ENCODE results near the gene OR2A7. TPM values are rescaled to one million over a fixed set of nuclear protein-coding genes. Genes with fewer than 3 reads are reported as not detected.
"Not testable (repeated sequence)": the region's sequence is repeated elsewhere in the genome, so short reads cannot be mapped to it uniquely, and the experiment has no call there.

The OR2A7 gene
- 0.18 TPM in 1 of 2 replicates, not detected in the other for total RNA-seq
- 0.59 TPM in 1 of 2 replicates, not detected in the other for polyA plus RNA-seq

DNA sequence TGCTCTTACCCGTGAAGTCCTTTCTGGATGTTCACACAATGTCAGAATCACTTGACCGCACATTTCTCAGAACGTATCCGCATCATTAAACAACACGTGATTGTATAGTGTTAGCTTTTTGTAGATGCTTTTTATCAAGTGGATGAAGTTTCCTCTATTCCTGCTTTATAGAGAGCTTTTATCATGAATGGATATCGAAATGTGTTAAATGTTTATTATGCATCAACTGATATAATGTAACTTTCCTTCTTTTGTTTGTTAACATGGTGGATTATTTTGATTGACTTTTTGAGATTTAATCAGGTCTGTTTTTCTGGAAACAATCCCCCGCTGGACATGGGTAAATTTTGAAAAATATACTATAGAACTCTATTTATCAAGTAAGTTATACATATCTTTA is at the start of gene OR2A7:
TSS of gene OR2A7 (minus strand) at position 101 of the 400 bp plus-strand sequence. CDS start 5,164 bp downstream, outside the sequence.
- H3K27me3 ChIP-seq; H3K4me1 ChIP-seq (ENCODE audit: low read depth): not testable (repeated sequence)

DNA sequence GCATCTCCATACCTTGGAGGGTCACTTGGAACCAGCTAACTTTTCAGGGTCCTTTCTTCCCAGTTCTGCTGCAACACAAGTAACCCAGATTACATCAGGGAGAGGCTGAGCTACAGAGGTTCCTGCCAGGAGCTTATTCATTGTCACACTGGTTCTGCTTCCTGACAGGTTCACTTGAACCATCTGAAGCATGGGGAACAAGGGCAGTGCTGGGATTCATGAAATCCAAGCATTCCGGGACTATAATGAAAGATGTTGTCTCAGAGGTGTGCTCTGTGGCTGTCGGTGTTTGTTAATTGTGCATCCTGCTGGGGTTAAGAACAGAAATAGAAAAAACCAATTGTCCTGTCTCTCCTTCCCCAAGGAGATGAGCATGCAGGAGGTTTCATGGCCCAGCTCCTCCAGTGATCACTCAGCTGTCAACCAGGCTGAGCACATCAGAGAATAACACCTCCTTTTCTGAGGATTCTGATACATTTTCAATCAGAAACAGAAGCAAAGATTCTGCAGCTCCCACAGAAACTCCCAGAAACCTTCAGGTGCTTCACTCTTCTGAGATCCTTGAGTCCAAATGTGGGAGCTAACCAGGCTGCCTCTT is 47.4 kb upstream of the OR2A7 start, which contains the start of gene OR2A1:
TSS of gene OR2A1 (plus strand) at position 548 of the 598 bp plus-strand sequence. CDS start 5,706 bp downstream, outside the sequence.
- H3K9me3 ChIP-seq (ENCODE audit: low read depth); H3K4me1 ChIP-seq (ENCODE audit: low read depth); H3K27me3 ChIP-seq; H3K36me3 ChIP-seq; H3K27ac ChIP-seq; DNase-seq (ENCODE audit: low read depth in 1 of 2, low spot score in 1 of 2); H3K4me3 ChIP-seq: not testable (repeated sequence)

More for the DNA sequence above, at the start of gene OR2A7:
- H3K36me3 ChIP-seq; H3K9me3 ChIP-seq (ENCODE audit: low read depth); DNase-seq (ENCODE audit: low read depth in 1 of 2, low spot score in 1 of 2); H3K27ac ChIP-seq; H3K4me3 ChIP-seq: not testable (repeated sequence)

GRCh38 chr7:144311218-144311617 is 46.6 kb upstream of the OR2A7 start:
- H3K27me3 ChIP-seq; H3K27ac ChIP-seq; DNase-seq (ENCODE audit: low read depth in 1 of 2, low spot score in 1 of 2); H3K9me3 ChIP-seq (ENCODE audit: low read depth); H3K4me1 ChIP-seq (ENCODE audit: low read depth); H3K36me3 ChIP-seq; H3K4me3 ChIP-seq: not testable (repeated sequence)

DNA sequence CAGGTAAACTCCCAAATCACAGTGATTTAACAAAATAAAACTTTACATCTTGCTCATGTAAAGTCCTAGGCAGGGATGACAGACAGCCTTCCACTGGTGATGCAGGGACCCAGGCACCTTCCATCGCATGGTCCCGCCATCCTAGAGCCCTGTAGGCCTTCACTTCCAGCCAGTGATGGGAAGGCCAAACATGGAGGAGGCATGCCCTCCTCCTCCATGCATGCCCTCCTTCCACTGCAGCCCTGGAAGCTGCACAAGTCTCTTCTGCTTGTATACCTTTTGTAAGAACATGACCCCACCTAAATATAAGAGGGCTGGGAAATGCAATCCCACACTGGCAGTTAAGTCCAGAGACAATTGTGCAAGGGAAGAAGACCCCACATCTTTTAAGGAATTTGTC is 45.1 kb upstream of the OR2A7 start:
- H3K9me3 ChIP-seq (ENCODE audit: low read depth); H3K27ac ChIP-seq; H3K4me3 ChIP-seq; H3K27me3 ChIP-seq; H3K36me3 ChIP-seq; H3K4me1 ChIP-seq (ENCODE audit: low read depth); DNase-seq (ENCODE audit: low read depth in 1 of 2, low spot score in 1 of 2): not testable (repeated sequence)

DNA sequence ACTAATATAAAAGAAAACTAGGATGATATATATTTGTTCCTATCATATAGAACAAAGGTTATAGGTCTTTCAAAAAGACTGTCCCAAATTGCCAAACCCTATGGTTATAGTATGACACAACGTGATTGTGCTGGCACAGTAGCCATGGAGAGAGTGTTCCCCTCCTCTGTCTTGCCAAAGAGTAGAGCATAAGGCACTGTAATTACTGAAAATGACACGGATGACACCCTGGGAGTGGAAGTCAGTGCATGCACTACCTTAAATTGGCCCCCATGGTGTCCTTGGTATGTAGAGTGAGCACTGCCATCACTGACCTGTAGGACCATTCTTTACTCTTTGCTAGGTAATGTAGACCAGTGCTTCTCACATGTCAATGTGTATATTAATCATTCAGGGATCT is 40.6 kb upstream of the OR2A7 start:
- not testable (repeated sequence) for H3K27me3 ChIP-seq; H3K4me3 ChIP-seq; H3K9me3 ChIP-seq (ENCODE audit: low read depth); DNase-seq (ENCODE audit: low read depth in 1 of 2, low spot score in 1 of 2); H3K27ac ChIP-seq; H3K4me1 ChIP-seq (ENCODE audit: low read depth); H3K36me3 ChIP-seq

DNA sequence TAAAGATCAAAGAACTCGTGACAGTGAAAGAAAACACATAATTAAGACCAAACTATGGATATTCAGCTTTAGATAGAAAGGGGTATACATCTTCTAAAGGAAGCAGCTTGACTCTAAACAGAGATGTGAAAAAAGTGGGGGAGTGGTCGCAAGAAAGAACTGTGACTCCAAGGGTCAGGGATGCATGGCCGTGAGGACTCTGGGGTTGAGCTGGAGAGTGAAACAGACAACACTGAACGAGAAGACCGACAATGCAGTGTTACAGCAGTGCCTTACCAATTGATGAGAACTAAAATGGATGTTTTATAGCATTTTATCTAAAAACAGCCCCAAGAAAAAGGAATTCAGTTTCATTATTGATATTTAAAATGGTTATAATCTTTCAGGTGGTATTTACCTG is 39.0 kb upstream of the OR2A7 start:
- not testable (repeated sequence) for H3K27me3 ChIP-seq; H3K4me1 ChIP-seq (ENCODE audit: low read depth); H3K36me3 ChIP-seq; H3K27ac ChIP-seq; H3K4me3 ChIP-seq; H3K9me3 ChIP-seq (ENCODE audit: low read depth); DNase-seq (ENCODE audit: low read depth in 1 of 2, low spot score in 1 of 2)

- H3K27ac ChIP-seq; H3K4me3 ChIP-seq; H3K9me3 ChIP-seq (ENCODE audit: low read depth); DNase-seq (ENCODE audit: low read depth in 1 of 2, low spot score in 1 of 2); H3K36me3 ChIP-seq; H3K27me3 ChIP-seq; H3K4me1 ChIP-seq (ENCODE audit: low read depth): not testable (repeated sequence)
Observed at GRCh38 chr7:144302578-144303303, 38.1 kb upstream of the OR2A7 start.

- not testable (repeated sequence) for H3K27me3 ChIP-seq; H3K27ac ChIP-seq; H3K36me3 ChIP-seq; H3K4me1 ChIP-seq (ENCODE audit: low read depth); H3K4me3 ChIP-seq; DNase-seq (ENCODE audit: low read depth in 1 of 2, low spot score in 1 of 2); H3K9me3 ChIP-seq (ENCODE audit: low read depth)
Observed at GRCh38 chr7:144293794-144294499, 29.4 kb upstream of the OR2A7 start.

GRCh38 chr7:144292384-144293161 is 28.0 kb upstream of the OR2A7 start:
- not testable (repeated sequence) for H3K4me3 ChIP-seq; H3K36me3 ChIP-seq; DNase-seq (ENCODE audit: low read depth in 1 of 2, low spot score in 1 of 2); H3K27ac ChIP-seq; H3K27me3 ChIP-seq; H3K9me3 ChIP-seq (ENCODE audit: low read depth); H3K4me1 ChIP-seq (ENCODE audit: low read depth)

DNA sequence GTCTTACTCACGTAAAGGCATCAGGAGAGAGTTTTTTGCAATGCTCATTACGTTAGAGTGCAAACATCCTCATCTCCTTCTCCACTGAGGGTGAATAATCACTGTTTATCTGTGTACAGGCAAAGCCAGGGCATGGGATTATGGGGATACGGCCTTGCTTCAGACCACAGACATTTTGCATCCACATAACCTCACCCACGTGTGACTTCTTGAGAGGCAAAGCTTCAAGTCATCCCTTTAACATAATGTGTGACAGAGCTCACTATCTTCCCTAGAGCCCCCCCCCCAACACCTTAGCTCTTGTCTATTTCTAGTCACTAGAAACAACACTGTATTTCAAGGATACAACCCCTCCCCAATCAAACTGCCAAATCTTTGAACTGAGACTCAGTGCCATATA is 27.0 kb upstream of the OR2A7 start:
- not testable (repeated sequence) for H3K9me3 ChIP-seq (ENCODE audit: low read depth); H3K27ac ChIP-seq; H3K4me3 ChIP-seq; H3K4me1 ChIP-seq (ENCODE audit: low read depth); H3K27me3 ChIP-seq; H3K36me3 ChIP-seq; DNase-seq (ENCODE audit: low read depth in 1 of 2, low spot score in 1 of 2)

- not testable (repeated sequence) for H3K4me1 ChIP-seq (ENCODE audit: low read depth); H3K36me3 ChIP-seq; H3K9me3 ChIP-seq (ENCODE audit: low read depth); DNase-seq (ENCODE audit: low read depth in 1 of 2, low spot score in 1 of 2); H3K27ac ChIP-seq; H3K4me3 ChIP-seq; H3K27me3 ChIP-seq
Observed at GRCh38 chr7:144287171-144287784, 22.7 kb upstream of the OR2A7 start.

GRCh38 chr7:144283716-144284115 is 19.1 kb upstream of the OR2A7 start:
- not testable (repeated sequence) for DNase-seq (ENCODE audit: low read depth in 1 of 2, low spot score in 1 of 2); H3K27me3 ChIP-seq; H3K27ac ChIP-seq; H3K4me1 ChIP-seq (ENCODE audit: low read depth); H3K36me3 ChIP-seq; H3K9me3 ChIP-seq (ENCODE audit: low read depth); H3K4me3 ChIP-seq

- not testable (repeated sequence) for DNase-seq (ENCODE audit: low read depth in 1 of 2, low spot score in 1 of 2)
Observed at GRCh38 chr7:144282490-144282889, 17.9 kb upstream of the OR2A7 start.

More at GRCh38 chr7:144282490-144282889, 17.9 kb upstream of the OR2A7 start:
- H3K27me3 ChIP-seq; H3K36me3 ChIP-seq; H3K27ac ChIP-seq; H3K4me3 ChIP-seq; H3K4me1 ChIP-seq (ENCODE audit: low read depth); H3K9me3 ChIP-seq (ENCODE audit: low read depth): not testable (repeated sequence)
